HG02678 (cell line): ENCODE results near the gene AURKA.
"Not testable (repeated sequence)": the region's sequence is repeated elsewhere in the genome, so short reads cannot be mapped to it uniquely, and the experiment has no call there.

Source experiments
- ATAC-seq: cut with Tn5 transposase; IDR thresholded peaks from one replicate; pipeline ENCODE4 v1.9.1; 2021; ENCODE audit warnings: mild to moderate bottlenecking, moderate library complexity; ENCODE audit not compliant: unreplicated experiment

The AURKA gene

GRCh38 chr20:56360133-56360907 is 31.7 kb downstream of the AURKA start:
- ATAC-seq: no peak

- ATAC-seq: peak; percentile 12
Measured at GRCh38 chr20:56359212-56360132, 32.5 kb downstream of the AURKA start.

- peak; percentile 98 for ATAC-seq
Measured at GRCh38 chr20:56358600-56359211, 33.3 kb downstream of the AURKA start, which contains the start of gene FAM210B. Gene FAM210B, plus strand, starts transcription at chr20:56358974. Its CDS starts 32 bp downstream, at chr20:56359006.

GRCh38 chr20:56358070-56358469 is 33.9 kb downstream of the AURKA start:
- ATAC-seq: no peak

GRCh38 chr20:56353356-56353755 is 38.7 kb downstream of the AURKA start:
- ATAC-seq: no peak

GRCh38 chr20:56352345-56353055 is 39.5 kb downstream of the AURKA start:
- no peak for ATAC-seq

- no peak for ATAC-seq
Measured at GRCh38 chr20:56350842-56351241, 41.2 kb downstream of the AURKA start.

- ATAC-seq: no peak
Measured at GRCh38 chr20:56348746-56349145, 43.3 kb downstream of the AURKA start.

GRCh38 chr20:56348305-56348693 is 43.7 kb downstream of the AURKA start:
- no peak for ATAC-seq

GRCh38 chr20:56347628-56348304 is 44.2 kb downstream of the AURKA start:
- ATAC-seq: no peak

GRCh38 chr20:56345911-56346310 is 46.1 kb downstream of the AURKA start:
- no peak for ATAC-seq

GRCh38 chr20:56343861-56344381 is 48.1 kb downstream of the AURKA start:
- ATAC-seq: peak; percentile 60

- ATAC-seq: no peak
Measured at GRCh38 chr20:56342783-56343182, 49.2 kb downstream of the AURKA start.

- not testable (repeated sequence) for ATAC-seq
Measured at GRCh38 chr20:56336709-56337108, 55.3 kb downstream of the AURKA start.

- no peak for ATAC-seq
Measured at GRCh38 chr20:56328861-56329260, 63.2 kb downstream of the AURKA start.

GRCh38 chr20:56324806-56325205 is 67.2 kb downstream of the AURKA start:
- no peak for ATAC-seq

GRCh38 chr20:56323656-56324055 is 68.4 kb downstream of the AURKA start:
- no peak for ATAC-seq

GRCh38 chr20:56323206-56323605 is 68.8 kb downstream of the AURKA start:
- no peak for ATAC-seq

GRCh38 chr20:56322681-56323080 is 69.3 kb downstream of the AURKA start:
- no peak for ATAC-seq
